ENCODE results near the gene ARPC1A.
"Not testable (repeated sequence)": the region's sequence is repeated elsewhere in the genome, so short reads cannot be mapped to it uniquely, and the experiment has no call there.

Gene ARPC1A

DNA sequence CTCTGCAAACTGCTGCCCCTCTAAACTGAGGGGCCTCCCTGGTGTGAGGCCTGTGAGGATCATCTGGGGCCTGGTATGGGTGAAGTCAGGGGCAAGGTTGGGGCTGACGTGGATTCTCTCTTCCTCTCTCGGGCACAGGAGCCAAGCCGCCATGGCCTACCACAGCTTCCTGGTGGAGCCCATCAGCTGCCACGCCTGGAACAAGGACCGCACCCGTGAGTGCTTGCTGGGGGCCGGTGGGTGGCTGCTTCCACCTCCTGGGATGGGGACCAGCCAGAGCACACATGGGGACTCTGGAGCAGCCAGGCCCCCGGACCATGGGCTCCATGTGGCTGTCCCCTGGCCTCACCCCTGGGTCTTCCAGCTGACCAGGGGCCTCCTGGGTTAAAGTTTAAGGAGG, 59.9 kb downstream of the ARPC1A start:
- H3K4me3 ChIP-seq (ENCODE audit: low read length): no peak overlapping the region
- no peak for DNase-seq (ENCODE audit: low read depth)
- TF ChIP-seq, protein P1, sequence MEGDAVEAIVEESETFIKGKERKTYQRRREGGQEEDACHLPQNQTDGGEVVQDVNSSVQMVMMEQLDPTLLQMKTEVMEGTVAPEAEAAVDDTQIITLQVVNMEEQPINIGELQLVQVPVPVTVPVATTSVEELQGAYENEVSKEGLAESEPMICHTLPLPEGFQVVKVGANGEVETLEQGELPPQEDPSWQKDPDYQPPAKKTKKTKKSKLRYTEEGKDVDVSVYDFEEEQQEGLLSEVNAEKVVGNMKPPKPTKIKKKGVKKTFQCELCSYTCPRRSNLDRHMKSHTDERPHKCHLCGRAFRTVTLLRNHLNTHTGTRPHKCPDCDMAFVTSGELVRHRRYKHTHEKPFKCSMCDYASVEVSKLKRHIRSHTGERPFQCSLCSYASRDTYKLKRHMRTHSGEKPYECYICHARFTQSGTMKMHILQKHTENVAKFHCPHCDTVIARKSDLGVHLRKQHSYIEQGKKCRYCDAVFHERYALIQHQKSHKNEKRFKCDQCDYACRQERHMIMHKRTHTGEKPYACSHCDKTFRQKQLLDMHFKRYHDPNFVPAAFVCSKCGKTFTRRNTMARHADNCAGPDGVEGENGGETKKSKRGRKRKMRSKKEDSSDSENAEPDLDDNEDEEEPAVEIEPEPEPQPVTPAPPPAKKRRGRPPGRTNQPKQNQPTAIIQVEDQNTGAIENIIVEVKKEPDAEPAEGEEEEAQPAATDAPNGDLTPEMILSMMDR (conservative IDR thresholded peaks at IDR 0.05; ENCODE audit: low read length): no peak

DNA sequence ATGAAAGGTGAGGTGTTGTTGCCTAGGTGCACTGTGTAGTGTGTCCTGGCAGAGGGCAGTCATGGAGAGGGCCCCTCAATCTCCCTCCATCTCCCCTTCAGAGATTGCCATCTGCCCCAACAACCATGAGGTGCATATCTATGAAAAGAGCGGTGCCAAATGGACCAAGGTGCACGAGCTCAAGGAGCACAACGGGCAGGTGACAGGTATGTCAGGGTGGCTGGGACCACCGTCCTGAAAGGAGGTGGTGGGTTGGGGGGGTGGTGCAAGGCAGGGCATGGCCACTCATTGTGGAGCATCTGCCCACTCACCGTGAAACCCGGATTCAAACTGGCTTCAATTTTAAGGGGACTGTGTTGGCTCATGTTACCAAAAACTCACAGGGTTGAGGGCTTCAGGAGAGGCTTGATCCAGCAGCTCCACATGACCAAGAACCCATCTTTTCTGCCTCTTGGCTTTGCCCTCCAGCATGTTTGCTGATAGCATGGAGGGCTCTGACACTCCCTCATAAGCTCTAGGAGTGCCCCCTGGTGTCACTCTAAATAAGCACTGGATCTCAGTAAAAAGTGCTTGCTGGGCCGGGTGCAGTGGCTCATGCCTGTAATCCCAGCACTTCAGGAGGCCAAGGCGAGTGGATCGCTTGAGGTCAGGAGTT, 61.0 kb downstream of the ARPC1A start:
- DNase-seq (ENCODE audit: low read depth): peak; percentile 41
- no peak overlapping the region for H3K4me3 ChIP-seq (ENCODE audit: low read length)
- TF ChIP-seq, protein P1 (conservative IDR thresholded peaks at IDR 0.05; ENCODE audit: low read length): peak; percentile 41

DNA sequence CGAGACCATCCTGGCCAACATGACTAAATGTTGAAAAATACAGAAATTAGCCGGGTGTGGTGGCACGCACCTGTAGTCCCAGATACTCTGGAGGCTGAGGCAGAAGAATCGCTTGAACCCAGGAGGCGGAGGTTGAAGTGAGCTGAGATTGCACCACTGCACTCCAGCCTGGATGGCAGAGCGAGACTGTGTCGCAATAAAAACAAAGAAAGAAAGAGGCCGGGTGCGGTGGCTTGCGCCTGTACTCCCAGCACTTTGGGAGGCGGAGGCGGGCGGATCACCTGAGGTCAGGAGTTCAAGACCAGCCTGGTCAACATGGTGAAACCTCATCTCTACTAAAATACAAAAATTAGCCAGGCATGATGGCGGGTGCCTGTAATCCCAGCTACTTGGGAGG, 61.5 kb downstream of the ARPC1A start:
- DNase-seq (ENCODE audit: low read depth): not testable (repeated sequence)

DNA sequence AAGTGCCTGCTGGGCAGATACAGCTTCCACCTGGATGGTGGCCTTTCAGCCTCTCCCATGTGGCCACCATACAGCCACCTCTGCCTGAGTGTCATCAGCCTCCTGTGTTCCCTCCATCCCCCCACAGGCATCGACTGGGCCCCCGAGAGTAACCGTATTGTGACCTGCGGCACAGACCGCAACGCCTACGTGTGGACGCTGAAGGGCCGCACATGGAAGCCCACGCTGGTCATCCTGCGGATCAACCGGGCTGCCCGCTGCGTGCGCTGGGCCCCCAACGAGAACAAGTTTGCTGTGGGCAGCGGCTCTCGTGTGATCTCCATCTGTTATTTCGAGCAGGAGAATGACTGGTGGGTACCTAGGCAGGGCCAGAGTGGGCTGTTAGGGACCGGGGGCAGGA, 62.2 kb downstream of the ARPC1A start:
- TF ChIP-seq, protein P1 (conservative IDR thresholded peaks at IDR 0.05; ENCODE audit: low read length): no peak
- no peak for DNase-seq (ENCODE audit: low read depth)
- no peak overlapping the region for H3K4me3 ChIP-seq (ENCODE audit: low read length)

More for the DNA sequence above, 61.5 kb downstream of the ARPC1A start:
- H3K4me3 ChIP-seq (ENCODE audit: low read length): not testable (repeated sequence)

DNA sequence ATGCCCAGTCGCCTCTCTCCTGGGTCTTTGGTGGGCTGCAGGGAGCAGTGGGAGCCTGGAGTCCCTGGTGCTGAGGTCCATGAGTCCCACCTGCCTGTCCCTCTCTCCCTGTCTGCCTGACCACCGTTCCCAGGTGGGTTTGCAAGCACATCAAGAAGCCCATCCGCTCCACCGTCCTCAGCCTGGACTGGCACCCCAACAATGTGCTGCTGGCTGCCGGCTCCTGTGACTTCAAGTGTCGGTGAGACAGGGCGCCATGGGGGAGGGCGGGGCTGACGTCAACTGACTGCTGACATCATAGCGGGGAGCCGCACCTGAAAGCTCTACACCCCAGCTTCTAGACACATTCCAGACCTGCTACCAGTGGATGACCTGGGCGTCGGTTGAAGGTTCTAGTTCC, 64.1 kb downstream of the ARPC1A start:
- H3K4me3 ChIP-seq (ENCODE audit: low read length): no peak overlapping the region
- no peak for DNase-seq (ENCODE audit: low read depth)
- TF ChIP-seq, protein P1 (conservative IDR thresholded peaks at IDR 0.05; ENCODE audit: low read length): no peak

DNA sequence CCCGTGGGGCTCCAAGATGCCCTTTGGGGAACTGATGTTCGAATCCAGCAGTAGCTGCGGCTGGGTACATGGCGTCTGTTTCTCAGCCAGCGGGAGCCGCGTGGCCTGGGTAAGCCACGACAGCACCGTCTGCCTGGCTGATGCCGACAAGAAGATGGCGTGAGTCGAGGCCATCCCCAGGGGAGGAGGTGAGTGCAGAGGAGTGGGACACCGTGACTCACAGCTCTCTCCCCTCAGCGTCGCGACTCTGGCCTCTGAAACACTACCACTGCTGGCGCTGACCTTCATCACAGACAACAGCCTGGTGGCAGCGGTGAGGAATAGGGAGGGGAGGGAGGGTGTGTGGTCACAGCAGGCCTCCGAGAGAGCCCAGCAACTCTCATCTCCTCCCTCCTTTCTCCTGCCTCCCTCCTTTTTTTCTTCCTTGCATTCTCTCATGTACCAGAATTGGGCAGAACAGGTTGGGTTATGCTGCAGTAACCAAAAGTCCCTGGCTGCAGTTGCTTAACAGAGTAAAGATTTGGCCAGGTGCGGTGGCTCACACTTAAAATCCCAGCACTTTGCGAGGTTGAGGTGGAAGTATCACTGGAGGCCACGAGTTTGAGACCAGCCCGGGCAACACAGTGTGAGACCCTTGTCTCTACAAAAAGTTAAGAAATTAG, 65.4 kb downstream of the ARPC1A start:
- TF ChIP-seq, protein P1 (conservative IDR thresholded peaks at IDR 0.05; ENCODE audit: low read length): no peak
- no peak for DNase-seq (ENCODE audit: low read depth)
- H3K4me3 ChIP-seq (ENCODE audit: low read length): no peak overlapping the region

DNA sequence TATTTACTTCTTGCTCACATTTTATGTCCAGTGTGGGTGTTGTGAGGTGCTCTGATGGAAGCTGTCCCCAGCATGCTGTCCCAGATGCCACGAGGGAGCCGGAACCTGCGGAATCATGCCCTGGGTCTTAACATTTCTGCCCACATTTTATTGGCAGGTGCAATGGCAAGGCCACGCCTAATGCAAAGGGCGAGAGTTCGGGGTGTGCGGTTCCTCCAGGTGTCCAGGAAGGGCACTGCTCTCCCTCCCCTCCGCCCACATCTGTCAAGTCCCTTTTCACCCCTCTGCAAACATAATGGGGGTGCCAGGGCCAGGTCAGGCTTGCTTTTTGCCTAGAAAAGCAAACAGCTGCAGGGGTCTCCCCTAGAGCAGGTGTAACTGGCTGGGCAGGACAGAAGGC, 66.3 kb downstream of the ARPC1A start:
- TF ChIP-seq, protein P1 (conservative IDR thresholded peaks at IDR 0.05; ENCODE audit: low read length): no peak
- DNase-seq (ENCODE audit: low read depth): no peak
- no peak overlapping the region for H3K4me3 ChIP-seq (ENCODE audit: low read length)

Measured in AG10803 (cell line).